Measurements from ENCODE around the gene EXOC6B.
A peak's percentile ranks its signal among the peaks of the same experiment; 100 is the strongest.

Gene EXOC6B

GRCh38 chr2:72293620-72294019 lies 532.2 kb downstream of the EXOC6B start:
- peak; percentile 58; the same call in 2 of the 3 replicates for ATAC-seq
- TF ChIP-seq PPARA (CRISPR knock-in tag; IDR thresholded peaks at IDR 0.05; ENCODE audit: borderline replicate concordance) = no peak
- TF ChIP-seq ARNTL (CRISPR knock-in tag; IDR thresholded peaks at IDR 0.05; ENCODE audit: borderline replicate concordance, low read depth) = no peak
- no peak for TF ChIP-seq SNAI2 (CRISPR knock-in tag; IDR thresholded peaks at IDR 0.05)
- TF ChIP-seq ZNF565 (CRISPR knock-in tag; conservative IDR thresholded peaks at IDR 0.05; ENCODE audit: low read depth) = no peak
- TF ChIP-seq, protein P1, sequence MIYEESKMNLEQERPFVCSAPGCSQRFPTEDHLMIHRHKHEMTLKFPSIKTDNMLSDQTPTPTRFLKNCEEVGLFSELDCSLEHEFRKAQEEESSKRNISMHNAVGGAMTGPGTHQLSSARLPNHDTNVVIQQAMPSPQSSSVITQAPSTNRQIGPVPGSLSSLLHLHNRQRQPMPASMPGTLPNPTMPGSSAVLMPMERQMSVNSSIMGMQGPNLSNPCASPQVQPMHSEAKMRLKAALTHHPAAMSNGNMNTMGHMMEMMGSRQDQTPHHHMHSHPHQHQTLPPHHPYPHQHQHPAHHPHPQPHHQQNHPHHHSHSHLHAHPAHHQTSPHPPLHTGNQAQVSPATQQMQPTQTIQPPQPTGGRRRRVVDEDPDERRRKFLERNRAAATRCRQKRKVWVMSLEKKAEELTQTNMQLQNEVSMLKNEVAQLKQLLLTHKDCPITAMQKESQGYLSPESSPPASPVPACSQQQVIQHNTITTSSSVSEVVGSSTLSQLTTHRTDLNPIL (CRISPR knock-in tag; IDR thresholded peaks at IDR 0.05; ENCODE audit: low read depth) = no peak
- no peak for TF ChIP-seq POU6F1 (CRISPR knock-in tag; IDR thresholded peaks at IDR 0.05; ENCODE audit: borderline replicate concordance, low read depth)
- no peak for TF ChIP-seq OSR1 (CRISPR knock-in tag; IDR thresholded peaks at IDR 0.05)
- TF ChIP-seq ZFP3 (CRISPR knock-in tag; IDR thresholded peaks at IDR 0.05) = no peak
- TF ChIP-seq ZFP30 (CRISPR knock-in tag; IDR thresholded peaks at IDR 0.05) = no peak
- no peak for TF ChIP-seq ZNF70 (CRISPR knock-in tag; IDR thresholded peaks at IDR 0.05)
- TF ChIP-seq ISL1 (CRISPR knock-in tag; IDR thresholded peaks at IDR 0.05) = no peak
- TF ChIP-seq RARB (CRISPR knock-in tag; IDR thresholded peaks at IDR 0.05) = no peak
- no peak for TF ChIP-seq ZNF8 (CRISPR knock-in tag; IDR thresholded peaks at IDR 0.05)
- TF ChIP-seq TOX (CRISPR knock-in tag; IDR thresholded peaks at IDR 0.05; ENCODE audit: borderline replicate concordance) = no peak
- TF ChIP-seq, protein P2, sequence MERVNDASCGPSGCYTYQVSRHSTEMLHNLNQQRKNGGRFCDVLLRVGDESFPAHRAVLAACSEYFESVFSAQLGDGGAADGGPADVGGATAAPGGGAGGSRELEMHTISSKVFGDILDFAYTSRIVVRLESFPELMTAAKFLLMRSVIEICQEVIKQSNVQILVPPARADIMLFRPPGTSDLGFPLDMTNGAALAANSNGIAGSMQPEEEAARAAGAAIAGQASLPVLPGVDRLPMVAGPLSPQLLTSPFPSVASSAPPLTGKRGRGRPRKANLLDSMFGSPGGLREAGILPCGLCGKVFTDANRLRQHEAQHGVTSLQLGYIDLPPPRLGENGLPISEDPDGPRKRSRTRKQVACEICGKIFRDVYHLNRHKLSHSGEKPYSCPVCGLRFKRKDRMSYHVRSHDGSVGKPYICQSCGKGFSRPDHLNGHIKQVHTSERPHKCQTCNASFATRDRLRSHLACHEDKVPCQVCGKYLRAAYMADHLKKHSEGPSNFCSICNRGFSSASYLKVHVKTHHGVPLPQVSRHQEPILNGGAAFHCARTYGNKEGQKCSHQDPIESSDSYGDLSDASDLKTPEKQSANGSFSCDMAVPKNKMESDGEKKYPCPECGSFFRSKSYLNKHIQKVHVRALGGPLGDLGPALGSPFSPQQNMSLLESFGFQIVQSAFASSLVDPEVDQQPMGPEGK (CRISPR knock-in tag; IDR thresholded peaks at IDR 0.05; ENCODE audit: borderline replicate concordance) = no peak
- no peak for TF ChIP-seq TCF4 (CRISPR knock-in tag; IDR thresholded peaks at IDR 0.05; ENCODE audit: borderline replicate concordance)
- TF ChIP-seq ESRRG (CRISPR knock-in tag; IDR thresholded peaks at IDR 0.05) = no peak
- no peak for TF ChIP-seq TSHZ2 (CRISPR knock-in tag; IDR thresholded peaks at IDR 0.05)

DNA sequence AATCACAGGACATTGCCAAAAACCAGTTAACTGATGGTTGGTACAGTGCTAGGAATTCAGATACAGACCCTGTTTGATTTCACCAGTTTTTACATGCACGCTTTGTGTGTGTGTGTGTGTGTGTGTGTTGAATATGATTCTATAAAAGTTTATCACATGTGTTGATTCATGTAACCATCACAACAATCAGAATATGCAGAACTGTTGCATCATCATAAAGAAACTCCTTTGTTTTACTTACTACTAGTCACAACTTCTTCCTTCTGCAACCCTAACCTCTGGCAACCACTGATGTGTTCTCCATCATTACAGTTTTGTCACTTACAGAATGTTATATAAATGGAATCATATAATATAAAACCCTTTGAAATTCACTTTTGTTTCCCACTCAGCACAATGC lies 533.4 kb downstream of the EXOC6B start:
- no peak for ATAC-seq
- TF ChIP-seq TSHZ2 (CRISPR knock-in tag; IDR thresholded peaks at IDR 0.05) (no peak), OSR1 (CRISPR knock-in tag; IDR thresholded peaks at IDR 0.05) (no peak)

DNA sequence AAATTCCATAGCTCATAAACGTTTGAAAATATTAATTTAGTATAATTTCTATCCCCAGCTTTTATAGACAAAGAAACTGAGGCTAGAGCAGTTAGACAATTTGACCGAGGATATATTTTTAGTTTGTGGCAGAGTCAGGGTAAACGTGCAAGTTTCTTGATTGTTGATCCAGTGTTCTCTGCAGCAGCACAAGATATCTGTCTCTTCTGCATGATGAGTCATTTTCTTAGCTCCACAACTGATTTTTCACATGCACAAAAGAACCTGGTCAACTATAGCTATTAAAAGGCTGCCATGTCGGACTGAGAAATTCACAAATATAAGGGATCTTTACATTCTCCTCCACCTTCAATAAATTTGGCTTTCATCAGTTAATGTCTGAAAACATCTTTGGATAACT lies 534.8 kb downstream of the EXOC6B start:
- ATAC-seq = peak; percentile 77
- TF ChIP-seq ZFP3 (CRISPR knock-in tag; IDR thresholded peaks at IDR 0.05) (no peak), ZNF70 (CRISPR knock-in tag; IDR thresholded peaks at IDR 0.05) (no peak), ZNF565 (CRISPR knock-in tag; conservative IDR thresholded peaks at IDR 0.05; ENCODE audit: low read depth) (no peak), ESRRG (CRISPR knock-in tag; IDR thresholded peaks at IDR 0.05) (no peak), BACH2 (CRISPR knock-in tag; IDR thresholded peaks at IDR 0.05; ENCODE audit: borderline replicate concordance) (no peak), TOX (CRISPR knock-in tag; IDR thresholded peaks at IDR 0.05; ENCODE audit: borderline replicate concordance) (no peak), ISL1 (CRISPR knock-in tag; IDR thresholded peaks at IDR 0.05) (no peak), CSRNP3 (CRISPR knock-in tag; IDR thresholded peaks at IDR 0.05) (no peak), GLIS3 (CRISPR knock-in tag; IDR thresholded peaks at IDR 0.05) (no peak), OSR1 (CRISPR knock-in tag; IDR thresholded peaks at IDR 0.05) (no peak), SNAI2 (CRISPR knock-in tag; IDR thresholded peaks at IDR 0.05) (no peak; the same call in 1 of the 2 replicates), POU6F1 (CRISPR knock-in tag; IDR thresholded peaks at IDR 0.05; ENCODE audit: borderline replicate concordance, low read depth) (no peak), ZFP30 (CRISPR knock-in tag; IDR thresholded peaks at IDR 0.05) (no peak)
- TF ChIP-seq, protein P2 (CRISPR knock-in tag; IDR thresholded peaks at IDR 0.05; ENCODE audit: borderline replicate concordance) = no peak

Measured in SK-N-SH treated with all-trans-retinoic acid at 6 μM for 48 hours (cell line).